ENCODE data around the gene CXCL9.
"Not testable (repeated sequence)": the region's sequence is repeated elsewhere in the genome, so short reads cannot be mapped to it uniquely, and the experiment has no call there.

DNA sequence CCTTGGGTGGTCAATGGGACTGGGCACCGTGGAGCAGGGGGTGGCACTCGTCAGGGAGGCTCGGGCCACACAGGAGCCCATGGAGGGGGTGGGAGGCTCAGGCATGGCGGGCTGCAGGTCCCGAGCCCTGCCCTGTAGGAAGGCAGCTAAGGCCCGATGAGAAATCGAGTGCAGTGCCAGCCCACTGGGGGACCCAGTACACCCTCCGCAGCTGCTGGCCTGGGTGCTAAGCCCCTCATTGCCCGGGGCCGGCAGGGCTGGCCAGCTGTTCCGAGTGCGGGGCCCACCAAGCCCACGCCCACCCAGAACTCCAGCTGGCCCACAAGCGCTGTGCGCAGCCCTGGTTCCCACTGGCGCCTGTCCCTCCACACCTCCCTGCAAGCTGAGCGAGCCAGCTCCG is 36.0 kb upstream of the CXCL9 start:
- TF ChIP-seq CTCF, EP300, POLR2A, POLR2AphosphoS5 (IDR thresholded peaks at IDR 0.05): not testable (repeated sequence)
